Measurements from ENCODE around the gene ZNRD2. TPM values are rescaled to one million over a fixed set of nuclear protein-coding genes. Genes with fewer than 3 reads are reported as not detected.

Gene ZNRD2
- total and polyA plus RNA-seq, 2 of the 8 experiments (the other 6 are each of a cell fraction or from before 2014, with no cell fraction given): 53.4 to 125 TPM

- WGBS, 2 experiments (ENCODE audit: extremely low coverage in 1 of 2, insufficient coverage in 1 of 2, insufficient read length in 1 of 2, insufficient replicate concordance in 2 of 2, low coverage in 1 of 2, low lambda C conversion rate in 2 of 2, missing lambda C conversion rate in 1 of 2): 40% methylated on average over 15 of the region's 47 CpGs; no CpG with 5 or more reads in 1 of the 2 experiments
- no peak overlapping the region for H3K23ac ChIP-seq (ENCODE audit: insufficient read length)
- ChIA-PET POLR2A (ENCODE audit: partially characterized antibody) (interaction anchor here (0.6 to 1.6 kb wide), 7 partner anchors 9 to 56 kb away, joined by 3 to 5 read pairs (median 3); partner anchors contain the start of gene SCYL1), CTCF (ENCODE audit: partially characterized antibody) (interaction anchor here (1.0 to 6.9 kb wide), 9 partner anchors 11 to 78 kb away, joined by 3 to 78 read pairs (median 5); partner anchors contain the start of genes FAM89B and ZNRD2)
- DNase-seq (ENCODE audit: low read depth in 1 of 2, low spot score in 2 of 2): no peak
- peaks cover 0 to 32% (median 22%) of the 10 kb centered on the region in 4 experiments; a peak in 5 of 7 replicates for H3K27me3 ChIP-seq (replicated peaks in 1 of 4; ENCODE audit: control insufficient read depth in 3 of 4, extremely low read depth in 1 of 4, insufficient read depth in 3 of 4, low read length in 3 of 4)
- H2AK5ac ChIP-seq (ENCODE audit: low read depth, low read length): no peak overlapping the region
- H3K4ac ChIP-seq (replicated peaks; ENCODE audit: insufficient read length, low read depth, low read length): no peak overlapping the region
- H3K79me2 ChIP-seq (ENCODE audit: control insufficient read depth in 1 of 2, insufficient read depth in 2 of 2, low read length in 2 of 2): no peaks in the 10 kb centered on the region
- no peak overlapping the region for H3K14ac ChIP-seq (ENCODE audit: insufficient read length)
- no peak overlapping the region for H3K27ac ChIP-seq (ENCODE audit: low read depth, low read length)
- peak overlapping the region; percentile 20; the same call in 1 of the 2 replicates for H4K8ac ChIP-seq (ENCODE audit: extremely low read depth, insufficient read depth, low read length)
- no peak overlapping the region for H4K5ac ChIP-seq (ENCODE audit: insufficient read length, low read depth, low read length)
- H2BK5ac ChIP-seq (ENCODE audit: low read depth, low read length): no peak overlapping the region; the same call in 1 of the 2 replicates
- no peaks in the 10 kb centered on the region for H3K36me3 ChIP-seq (ENCODE audit: control insufficient read depth in 2 of 4, insufficient read depth in 4 of 4, low read length in 3 of 4)
- peaks cover 0 to 1% of the 10 kb centered on the region in 2 experiments for H4K20me1 ChIP-seq (replicated peaks in 1 of 2; ENCODE audit: control insufficient read depth in 1 of 2, insufficient read depth in 2 of 2, low read length in 2 of 2)
- FAIRE-seq: no peak
- no peak overlapping the region for H3K56ac ChIP-seq (replicated peaks; ENCODE audit: insufficient read length, low read depth, low read length)
- H3K23me2 ChIP-seq (ENCODE audit: low read depth, low read length): peaks cover 10% of the 10 kb centered on the region; the same call in 1 of the 2 replicates
- peaks cover 0 to 58% (median 44%) of the 10 kb centered on the region in 4 experiments; a peak in 6 of 7 replicates for H3K4me1 ChIP-seq (replicated peaks in 1 of 4; ENCODE audit: control insufficient read depth in 3 of 4, insufficient read depth in 4 of 4, low read length in 3 of 4)
- H3K18ac ChIP-seq (ENCODE audit: extremely low read depth, low read length): no peak overlapping the region
- peak overlapping the region; percentile 62 to 84 for H3K4me2 ChIP-seq (ENCODE audit: insufficient read depth in 1 of 2, low read depth in 2 of 2, low read length in 2 of 2)
- 0 out of 2 replicates have a peak overlapping the region, but pooled peaks have one; percentile 27 for H2BK12ac ChIP-seq (ENCODE audit: low read depth, low read length)
- peak overlapping the region; percentile 18 for H4K91ac ChIP-seq (replicated peaks; ENCODE audit: insufficient read length, low read length)
- peak overlapping the region; percentile 15 to 77 (median 36); a peak in 5 of 8 replicates for H3K4me3 ChIP-seq (ENCODE audit: extremely low read depth in 1 of 4, insufficient read depth in 2 of 4, low read depth in 3 of 4, low read length in 4 of 4)
- no peak overlapping the region for H3K9ac ChIP-seq (replicated peaks in 1 of 4; ENCODE audit: extremely low read depth in 1 of 4, low read depth in 3 of 4, low read length in 3 of 4)
- peak overlapping the region; percentile 46; the same call in 1 of the 2 replicates for H2BK15ac ChIP-seq (ENCODE audit: low read length)
- H3K9me3 ChIP-seq (ENCODE audit: insufficient read depth in 2 of 2, low read depth in 1 of 2, low read length in 1 of 2): no peaks in the 10 kb centered on the region
- no peak overlapping the region for H2AFZ ChIP-seq (ENCODE audit: low read length)
- no peak overlapping the region for H2BK20ac ChIP-seq (ENCODE audit: low read length)
- H3K79me1 ChIP-seq (ENCODE audit: low read depth, low read length): no peaks in the 10 kb centered on the region
- H2BK120ac ChIP-seq (replicated peaks; ENCODE audit: low read depth, low read length): no peak overlapping the region
- TF ChIP-seq SIRT6 (IDR thresholded peaks at IDR 0.05; ENCODE audit: low read length): no peak
- no peak for TF ChIP-seq POLR2A (IDR thresholded peaks at IDR 0.05; ENCODE audit: control extremely low read depth in 1 of 2, low read depth in 2 of 2, low read length in 2 of 2)
- no peak for TF ChIP-seq RXRA (IDR thresholded peaks at IDR 0.05; ENCODE audit: insufficient read depth, low read depth, low read length)
- no peak for TF ChIP-seq EP300 (IDR thresholded peaks at IDR 0.05; ENCODE audit: borderline replicate concordance in 1 of 2, low read depth in 2 of 2, low read length in 2 of 2)
- no peak for TF ChIP-seq RFX5 (IDR thresholded peaks at IDR 0.05; ENCODE audit: borderline replicate concordance, low read depth, low read length)
- no peak for TF ChIP-seq ZNF274 (IDR thresholded peaks at IDR 0.05; ENCODE audit: borderline replicate concordance, extremely low read depth, low read length)
- no peak for TF ChIP-seq HDAC2 (IDR thresholded peaks at IDR 0.05; ENCODE audit: borderline replicate concordance in 1 of 2, low read depth in 2 of 2, low read length in 2 of 2)
- no peak for TF ChIP-seq TEAD4 (IDR thresholded peaks at IDR 0.05; ENCODE audit: low read depth, low read length)
- TF ChIP-seq KDM1A (IDR thresholded peaks at IDR 0.05; ENCODE audit: borderline replicate concordance, low read length): no peak
- no peak for TF ChIP-seq SUZ12 (IDR thresholded peaks at IDR 0.05; ENCODE audit: low read length)
Observed at GRCh38 chr11:65557280-65558001, 12.8 kb upstream of the ZNRD2 start.
